IPS-11a (cell line): ENCODE measurements around the gene FCHSD1.
A peak's percentile ranks its signal among the peaks of the same experiment; 100 is the strongest.

Source experiments
- H3K4me3 ChIP-seq: one replicate; pipeline ENCODE4 v1.5.1; 2013; ENCODE audit warnings: low read depth, low read length, control low read depth

FCHSD1 gene

DNA sequence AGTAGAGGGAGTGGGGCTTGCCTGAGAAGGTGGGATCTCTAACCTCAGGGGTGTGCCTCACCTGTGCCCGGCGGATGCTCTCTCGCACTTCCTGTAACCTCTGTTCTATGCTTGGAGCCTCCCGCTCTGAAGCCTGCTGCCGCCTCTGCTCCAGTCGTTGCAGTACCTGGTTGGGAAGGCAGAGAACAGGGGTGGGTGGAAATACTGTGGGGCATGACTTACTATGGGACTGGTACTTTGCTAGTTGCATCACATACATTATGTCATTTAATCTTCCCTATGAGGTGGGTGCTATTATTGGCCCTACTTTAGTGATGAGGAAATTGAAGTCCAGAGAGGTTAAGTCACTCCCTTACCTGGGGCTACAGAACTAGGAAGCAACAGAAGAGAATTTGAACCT is 5.2 kb downstream of the FCHSD1 start:
- no peak overlapping the region for H3K4me3 ChIP-seq

DNA sequence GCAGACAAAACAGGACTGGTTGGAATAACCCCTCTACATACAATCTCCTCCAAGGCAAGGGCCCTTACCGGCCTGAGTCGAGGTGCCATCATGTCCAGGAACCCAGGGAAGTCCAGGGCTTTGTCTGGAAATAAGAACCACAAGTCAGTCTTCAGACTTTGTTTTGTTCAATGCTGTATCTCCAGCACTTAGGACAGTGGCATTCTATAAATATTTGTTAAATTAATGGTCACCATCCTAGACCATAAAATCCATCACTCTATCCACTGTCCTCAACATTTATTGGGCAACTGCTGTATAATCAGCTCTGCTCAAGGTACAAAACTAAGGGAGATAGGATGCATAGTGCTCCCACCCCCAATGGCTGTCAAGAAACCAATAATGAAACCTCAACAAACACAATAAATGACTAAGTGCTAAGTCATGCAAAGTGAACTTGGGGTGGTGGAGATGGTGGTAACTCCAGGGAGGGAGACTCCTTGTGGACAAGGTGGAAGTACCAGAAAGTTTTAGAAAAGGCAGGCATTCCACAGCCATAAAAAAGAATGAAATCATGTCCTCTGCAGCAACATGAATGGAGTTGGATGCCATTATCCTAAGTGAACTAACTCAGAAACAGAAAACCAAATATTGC is 9.5 kb downstream of the FCHSD1 start:
- H3K4me3 ChIP-seq, result no peak overlapping the region

- H3K4me3 ChIP-seq, result no peak overlapping the region
Observed at GRCh38 chr5:141640698-141641097, 10.5 kb downstream of the FCHSD1 start.

DNA sequence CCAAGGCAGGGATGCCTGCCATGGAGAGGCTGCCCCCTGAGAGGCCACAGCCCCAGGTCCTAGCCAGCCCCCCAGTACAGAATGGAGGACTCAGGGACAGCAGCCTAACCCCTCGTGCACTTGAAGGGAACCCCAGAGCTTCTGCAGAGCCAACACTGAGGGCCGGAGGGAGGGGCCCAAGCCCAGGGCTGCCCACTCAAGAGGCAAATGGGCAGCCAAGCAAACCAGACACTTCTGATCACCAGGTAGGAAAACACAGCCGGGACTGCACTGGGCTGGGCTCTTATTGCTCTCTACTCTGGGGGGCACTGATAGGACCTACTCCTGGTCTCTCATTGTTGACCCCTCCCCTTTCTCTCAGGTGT is 11.2 kb downstream of the FCHSD1 start:
- H3K4me3 ChIP-seq, result no peak overlapping the region

- H3K4me3 ChIP-seq, result no peak overlapping the region
Observed at GRCh38 chr5:141639357-141640050, 11.7 kb downstream of the FCHSD1 start.

GRCh38 chr5:141638771-141639170 is 12.4 kb downstream of the FCHSD1 start:
- H3K4me3 ChIP-seq, result no peak overlapping the region

- H3K4me3 ChIP-seq, result peak overlapping the region; percentile 91
Observed at GRCh38 chr5:141637767-141638419, 13.3 kb downstream of the FCHSD1 start.

GRCh38 chr5:141637123-141637766 is 14.0 kb downstream of the FCHSD1 start:
- peak overlapping the region; percentile 91 for H3K4me3 ChIP-seq

GRCh38 chr5:141636413-141637122 is 14.7 kb downstream of the FCHSD1 start, which contains the start of the genes HDAC3 and RELL2:
Gene HDAC3 (minus strand): TSS chr5:141636849. CDS start chr5:141636790, 59 bp downstream.
Gene RELL2 (plus strand): TSS chr5:141636997. CDS start chr5:141638226, 1,229 bp downstream.
- peak within 1 kb of the TSS; percentile 91 for H3K4me3 ChIP-seq

- H3K4me3 ChIP-seq, result peak overlapping the region; percentile 91
Observed at GRCh38 chr5:141636106-141636412, 15.2 kb downstream of the FCHSD1 start.

DNA sequence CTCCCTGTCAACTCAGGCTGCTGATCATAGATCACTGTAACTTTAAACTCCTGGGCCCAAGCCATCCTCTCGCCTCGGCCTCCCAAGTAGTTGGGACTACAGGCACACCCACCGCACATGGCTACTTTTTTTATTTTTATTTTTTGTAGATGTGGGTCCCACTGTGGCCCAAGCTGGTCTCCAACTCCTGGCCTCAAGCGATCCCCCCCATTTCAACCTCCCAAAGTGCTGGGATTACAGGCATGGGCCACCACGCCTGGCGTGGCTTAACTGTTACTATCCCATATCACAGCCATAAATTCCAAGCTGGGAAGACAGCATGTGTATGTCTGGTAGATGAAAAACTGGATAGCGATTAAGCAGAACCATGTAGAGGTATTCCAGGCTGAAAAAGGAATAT is 15.6 kb downstream of the FCHSD1 start:
- peak overlapping the region; percentile 91 for H3K4me3 ChIP-seq

DNA sequence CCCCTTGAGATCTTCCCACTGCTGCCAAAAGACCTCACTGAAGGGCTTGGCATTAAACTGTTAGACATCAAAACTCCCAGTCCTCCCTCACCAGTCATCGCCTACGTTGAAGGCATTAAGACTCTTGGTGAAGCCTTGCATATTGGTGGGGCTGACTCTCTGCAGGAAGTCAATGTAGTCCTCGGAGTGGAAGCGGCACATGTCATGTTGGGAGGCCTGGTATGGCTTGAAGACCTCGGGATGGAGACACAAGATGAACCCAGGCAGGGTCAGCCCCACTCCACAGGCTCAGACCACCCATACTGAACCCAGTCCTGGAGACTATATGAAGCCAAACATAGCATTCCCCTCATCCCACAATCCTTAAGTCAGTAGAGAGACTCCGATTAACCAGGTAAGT is 16.5 kb downstream of the FCHSD1 start:
- no peak overlapping the region for H3K4me3 ChIP-seq

DNA sequence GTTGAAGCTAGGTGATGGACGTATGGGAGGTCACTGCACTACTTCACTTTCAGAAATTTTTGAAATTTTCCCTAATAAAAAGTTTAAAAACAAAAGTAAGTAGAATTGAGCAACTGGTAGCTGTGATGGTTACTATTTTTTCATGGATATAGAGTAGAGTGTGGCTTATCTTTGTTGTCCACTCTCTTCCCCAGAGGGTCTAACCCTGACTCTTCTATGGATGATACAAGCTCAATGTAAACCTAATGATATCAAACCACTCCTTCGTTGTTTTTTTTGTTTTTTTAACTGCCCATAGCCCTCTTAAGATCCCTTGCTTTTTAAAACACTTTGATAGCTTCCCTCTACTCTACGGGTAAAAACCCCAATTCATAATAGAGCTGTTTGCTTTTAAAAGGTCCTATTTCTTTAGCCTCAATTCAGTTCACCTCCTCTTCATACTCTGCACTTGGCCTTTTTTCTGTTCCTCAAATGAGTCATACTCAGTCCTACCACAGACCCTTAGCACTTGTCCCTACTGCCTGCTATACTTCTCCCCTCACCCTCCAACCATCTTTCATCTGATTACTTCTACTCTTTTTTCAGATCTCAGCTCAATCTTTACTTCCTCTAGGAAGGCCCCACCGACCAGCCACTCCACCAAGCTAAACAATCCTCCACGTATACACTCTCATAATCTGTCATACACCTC is 17.2 kb downstream of the FCHSD1 start:
- no peak overlapping the region for H3K4me3 ChIP-seq

- H3K4me3 ChIP-seq, result no peak overlapping the region
Observed at GRCh38 chr5:141632650-141633049, 18.6 kb downstream of the FCHSD1 start.

- no peak overlapping the region for H3K4me3 ChIP-seq
Observed at GRCh38 chr5:141630570-141631140, 20.6 kb downstream of the FCHSD1 start.

DNA sequence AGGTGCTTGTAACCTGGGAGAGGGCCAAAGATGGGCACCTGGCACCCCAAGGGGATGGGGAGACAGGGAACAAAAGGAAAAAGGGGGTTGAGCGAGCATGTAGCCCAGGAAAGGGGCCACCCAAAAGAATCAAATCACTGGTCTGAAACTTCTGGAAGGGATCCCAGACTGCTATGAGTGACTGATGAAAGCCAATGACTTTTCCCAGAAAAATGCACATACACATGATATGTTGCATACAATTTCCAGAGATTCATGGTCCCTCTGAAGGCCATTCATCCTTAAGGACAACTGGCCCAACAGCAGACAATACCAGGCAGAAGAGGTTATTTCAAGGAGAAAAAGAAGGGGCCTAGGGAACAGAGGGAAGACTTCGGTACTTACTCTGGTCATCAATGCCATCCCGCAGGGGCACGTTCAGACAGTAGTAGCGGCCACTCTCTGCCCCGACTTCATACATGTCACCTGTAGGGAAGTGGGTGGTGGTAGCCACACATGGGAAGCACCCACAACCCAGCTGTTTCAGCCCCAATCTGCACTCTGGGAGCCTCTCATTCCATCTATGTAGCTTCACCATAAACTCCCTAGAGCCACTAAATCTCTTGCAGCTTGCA is 22.9 kb downstream of the FCHSD1 start:
- no peak overlapping the region for H3K4me3 ChIP-seq

DNA sequence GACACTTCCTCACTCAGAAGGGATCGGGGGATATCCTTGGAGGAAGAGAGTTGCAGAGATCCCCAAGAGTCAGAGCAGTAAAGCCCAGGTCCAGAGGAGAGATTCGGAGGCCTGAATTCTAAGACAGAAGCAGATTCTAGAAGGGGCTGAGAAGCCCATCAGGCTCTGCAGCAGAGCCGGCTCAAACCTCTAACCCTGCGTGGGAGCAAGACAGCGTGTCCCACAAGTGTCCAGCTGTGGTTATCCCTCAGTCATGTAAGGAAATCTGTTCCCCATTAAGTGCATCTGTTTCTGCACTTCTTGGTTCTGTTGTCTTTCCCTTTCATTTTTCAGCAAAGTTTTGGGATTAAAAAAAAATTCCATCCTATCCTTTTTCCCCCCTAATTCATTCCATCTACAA is 27.6 kb downstream of the FCHSD1 start:
- H3K4me3 ChIP-seq, result no peak overlapping the region

- H3K4me3 ChIP-seq, result no peak overlapping the region
Observed at GRCh38 chr5:141623186-141623585, 28.0 kb downstream of the FCHSD1 start.

GRCh38 chr5:141618804-141619554 is 32.2 kb downstream of the FCHSD1 start, which contains the start of gene DIAPH1:
Gene DIAPH1 (minus strand): TSS chr5:141619000. CDS start chr5:141618914, 86 bp downstream.
- H3K4me3 ChIP-seq, result peak within 1 kb of the TSS; percentile 73
